ENCODE measurements around the gene GNA14.
"Not testable (repeated sequence)": the region's sequence is repeated elsewhere in the genome, so short reads cannot be mapped to it uniquely, and the experiment has no call there.

Gene GNA14

GRCh38 chr9:77647267-77648233 is 572 bp downstream of the GNA14 start:
- in situ Hi-C loops (cut with MboI; ENCODE audit: low sequenced_read_pairs) = no loop called here

GRCh38 chr9:77643871-77644270 is 4.3 kb downstream of the GNA14 start:
- in situ Hi-C loops (cut with MboI; ENCODE audit: low sequenced_read_pairs) = no loop called here

DNA sequence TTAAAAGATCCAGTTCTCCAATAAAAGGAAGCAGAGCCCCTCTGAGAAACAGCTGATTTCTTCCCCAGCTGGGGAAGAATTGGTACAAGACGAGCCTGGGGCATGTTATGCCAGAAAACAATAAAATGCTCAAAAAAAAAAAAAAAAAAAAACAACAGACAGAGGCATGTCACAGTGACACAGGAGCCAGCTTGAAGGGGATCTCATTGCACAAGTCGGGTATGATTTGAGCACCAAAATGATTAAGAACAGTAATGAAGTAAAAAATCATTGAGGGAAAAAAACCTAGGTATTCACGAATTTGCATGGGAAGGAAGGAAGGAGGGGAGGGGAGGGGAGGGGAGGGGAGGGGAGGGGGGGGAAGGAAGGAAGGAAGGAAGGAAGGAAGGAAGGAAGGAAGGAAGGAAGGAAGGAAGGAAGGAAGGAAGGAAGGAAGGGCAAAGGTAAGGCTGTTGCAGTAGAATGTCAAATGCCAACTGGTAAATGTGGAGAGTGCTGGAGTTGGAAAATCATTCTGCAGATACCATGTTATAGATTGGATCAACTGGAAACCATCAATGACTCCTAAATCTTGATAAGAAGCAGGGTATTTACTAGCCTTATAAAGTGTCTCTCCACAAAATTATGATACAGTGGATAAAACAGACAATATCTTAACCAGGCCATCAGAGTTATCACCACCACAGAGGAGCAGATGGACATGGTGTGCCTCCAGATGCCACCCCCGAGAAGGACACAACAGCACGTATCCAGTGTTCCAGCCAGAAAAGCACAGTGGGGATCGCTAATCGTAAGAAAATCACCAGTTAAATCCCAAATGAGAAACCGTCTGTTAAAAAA is 7.2 kb downstream of the GNA14 start:
- in situ Hi-C loops (cut with MboI; ENCODE audit: low sequenced_read_pairs) = no loop called here

- in situ Hi-C loops (cut with MboI; ENCODE audit: low sequenced_read_pairs) = no loop called here
These were observed 15.5 kb downstream of the GNA14 start for GRCh38 chr9:77632652-77633051.

GRCh38 chr9:77628864-77629263 is 19.3 kb downstream of the GNA14 start:
- in situ Hi-C loops (cut with MboI; ENCODE audit: low sequenced_read_pairs) = not testable (repeated sequence)

DNA sequence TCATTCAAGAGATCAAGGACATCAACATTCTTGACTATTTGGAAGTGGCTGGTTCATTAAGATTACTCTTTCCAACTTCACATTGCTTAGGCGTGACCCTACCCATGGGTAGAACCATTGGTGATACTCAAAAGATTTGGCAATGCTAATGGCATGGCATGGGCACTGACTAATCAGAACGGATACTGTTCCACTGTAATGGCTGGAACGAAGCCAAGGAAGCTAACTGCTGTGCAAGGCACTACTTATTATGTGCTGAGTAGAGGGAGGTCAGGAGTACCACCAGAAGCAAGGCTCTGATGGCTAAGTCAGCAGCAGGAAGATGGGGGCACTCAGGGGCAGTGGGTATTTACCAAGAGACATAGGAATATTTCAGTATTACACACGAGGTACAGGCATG is 31.9 kb downstream of the GNA14 start:
- in situ Hi-C loops (cut with MboI; ENCODE audit: low sequenced_read_pairs) = no loop called here

- in situ Hi-C loops (cut with MboI; ENCODE audit: low sequenced_read_pairs) = no loop called here
These were observed 33.5 kb downstream of the GNA14 start for GRCh38 chr9:77614645-77615044.

DNA sequence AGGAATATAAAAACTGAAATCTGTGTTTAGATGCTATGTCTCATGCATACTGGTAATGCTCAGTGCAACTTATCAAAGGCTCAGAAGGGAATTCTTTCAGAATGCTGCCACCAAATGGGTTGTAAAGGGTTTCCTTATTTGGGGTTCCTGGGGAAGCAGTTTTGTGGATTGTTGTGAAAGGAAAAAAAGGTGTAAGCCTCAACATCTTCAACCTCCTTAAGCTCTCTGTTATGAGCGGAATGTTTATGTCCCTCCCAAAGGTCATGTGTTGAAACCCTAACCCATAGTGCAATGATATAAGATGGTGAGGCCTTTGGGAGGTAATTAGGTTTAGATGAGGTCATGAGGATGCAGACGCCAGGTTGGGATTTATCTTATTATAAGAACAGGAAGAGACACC is 41.6 kb downstream of the GNA14 start:
- in situ Hi-C loops (cut with MboI; ENCODE audit: low sequenced_read_pairs) = no loop called here

GRCh38 chr9:77605449-77606220 is 42.5 kb downstream of the GNA14 start:
- in situ Hi-C loops (cut with MboI; ENCODE audit: low sequenced_read_pairs) = no loop called here

DNA sequence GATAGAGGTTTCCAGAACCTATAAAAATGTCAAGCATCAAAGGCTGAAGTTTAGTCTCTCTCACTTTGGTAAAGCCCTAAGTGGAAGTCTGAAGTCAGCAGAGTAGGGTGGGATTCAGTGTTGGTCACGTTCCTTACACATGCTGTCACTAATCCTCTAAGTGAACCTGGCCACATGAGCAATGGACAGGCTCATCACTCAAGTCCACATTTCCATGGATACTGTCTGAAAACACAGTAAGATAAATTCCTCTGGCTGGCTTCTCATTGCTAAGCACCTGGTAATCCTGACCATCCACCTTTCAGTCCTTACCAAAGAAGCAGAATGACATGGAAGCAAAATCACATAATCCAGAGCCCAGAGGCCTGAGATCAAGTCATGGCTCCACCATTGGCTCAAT is 43.8 kb downstream of the GNA14 start:
- in situ Hi-C loops (cut with MboI; ENCODE audit: low sequenced_read_pairs) = no loop called here

DNA sequence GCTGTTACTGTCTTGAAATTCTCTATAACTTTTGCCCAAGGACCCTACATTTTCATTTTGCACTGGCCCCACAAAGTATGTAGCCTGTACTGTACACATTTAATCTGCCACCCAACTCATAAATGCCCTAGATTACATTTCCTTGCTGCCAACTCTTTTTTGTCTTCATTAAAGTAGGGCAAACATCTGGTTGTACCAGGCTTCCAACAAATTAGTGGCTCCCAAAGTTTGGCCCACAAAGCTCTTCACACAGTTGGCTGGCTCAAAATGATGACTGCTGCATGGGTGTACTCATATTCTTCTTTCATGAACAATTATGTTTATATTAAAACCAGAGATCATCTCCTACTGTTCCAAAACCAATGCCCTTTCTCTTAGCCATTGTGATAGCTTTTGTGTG is 45.3 kb downstream of the GNA14 start:
- in situ Hi-C loops (cut with MboI; ENCODE audit: low sequenced_read_pairs) = no loop called here

DNA sequence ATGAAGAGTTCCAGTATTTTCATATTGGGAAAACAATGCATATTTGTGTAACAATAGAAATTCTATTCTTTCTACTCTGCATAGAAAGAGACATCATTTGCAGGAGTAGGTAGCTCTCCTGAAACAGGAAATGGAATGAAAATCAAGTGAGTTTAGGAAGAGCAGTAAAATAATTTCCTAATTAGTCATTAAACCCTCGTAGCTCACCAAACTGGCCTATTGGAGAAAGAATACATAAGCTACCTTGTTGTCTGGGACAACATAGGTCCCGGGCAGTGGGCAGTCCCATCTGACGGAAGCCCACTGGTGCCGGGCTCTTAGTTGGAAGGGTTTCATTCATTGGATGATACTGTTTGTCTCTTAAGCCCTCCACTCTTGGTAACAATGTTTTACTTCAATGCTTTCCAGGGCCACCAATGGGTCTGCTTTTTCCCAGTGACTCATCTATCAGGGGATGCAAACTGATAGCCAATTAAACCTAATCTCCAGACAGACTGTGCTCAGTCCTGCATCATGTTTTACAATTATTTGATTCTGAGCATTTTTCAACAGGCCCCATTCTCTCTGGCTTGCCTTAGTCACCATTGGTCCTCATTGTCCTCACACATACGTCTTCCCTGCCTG is 46.5 kb downstream of the GNA14 start:
- in situ Hi-C loops (cut with MboI; ENCODE audit: low sequenced_read_pairs) = no loop called here

DNA sequence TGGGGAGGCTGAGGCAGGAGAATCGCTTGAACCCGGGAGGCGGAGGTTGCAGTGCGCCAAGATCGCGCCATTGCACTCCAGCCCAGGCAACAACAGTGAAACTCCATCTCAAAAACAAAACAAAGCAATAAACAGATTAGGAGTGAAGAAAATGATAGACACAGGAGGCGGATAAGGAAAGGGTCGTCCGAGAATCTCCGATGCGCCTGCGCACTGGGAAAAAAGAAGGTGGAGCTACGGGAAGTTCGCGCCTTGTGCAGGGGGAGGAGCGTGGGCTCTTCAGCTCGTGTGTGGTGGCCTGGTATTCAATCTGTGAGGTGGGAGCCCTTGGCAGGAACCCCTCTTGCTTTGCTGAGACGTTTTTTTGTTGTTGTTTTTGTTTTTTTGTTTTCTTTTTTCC is 47.3 kb downstream of the GNA14 start:
- in situ Hi-C loops (cut with MboI; ENCODE audit: low sequenced_read_pairs) = no loop called here

DNA sequence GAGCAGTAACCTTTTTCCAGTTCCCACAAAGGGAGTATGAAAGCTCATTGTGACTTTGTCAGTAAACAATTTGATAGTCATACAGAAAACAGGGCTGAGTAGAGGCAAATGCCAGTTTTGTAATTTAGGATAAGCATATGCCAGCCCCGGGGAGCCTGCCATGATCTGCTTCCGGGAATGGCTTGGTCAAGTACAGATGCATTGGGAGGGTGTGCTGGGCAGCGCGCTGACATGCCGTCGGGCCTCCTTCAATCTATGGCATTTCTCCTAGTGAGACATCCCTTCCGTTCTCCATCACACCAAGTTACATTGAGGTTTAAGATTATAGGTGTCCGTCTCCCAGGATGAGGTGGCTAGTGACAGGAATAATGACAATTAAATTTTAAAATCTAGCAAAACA is 48.6 kb downstream of the GNA14 start:
- in situ Hi-C loops (cut with MboI; ENCODE audit: low sequenced_read_pairs) = no loop called here

GRCh38 chr9:77598991-77599390 is 49.1 kb downstream of the GNA14 start:
- in situ Hi-C loops (cut with MboI; ENCODE audit: low sequenced_read_pairs) = no loop called here

GRCh38 chr9:77598524-77598923 is 49.6 kb downstream of the GNA14 start:
- in situ Hi-C loops (cut with MboI; ENCODE audit: low sequenced_read_pairs) = no loop called here

DNA sequence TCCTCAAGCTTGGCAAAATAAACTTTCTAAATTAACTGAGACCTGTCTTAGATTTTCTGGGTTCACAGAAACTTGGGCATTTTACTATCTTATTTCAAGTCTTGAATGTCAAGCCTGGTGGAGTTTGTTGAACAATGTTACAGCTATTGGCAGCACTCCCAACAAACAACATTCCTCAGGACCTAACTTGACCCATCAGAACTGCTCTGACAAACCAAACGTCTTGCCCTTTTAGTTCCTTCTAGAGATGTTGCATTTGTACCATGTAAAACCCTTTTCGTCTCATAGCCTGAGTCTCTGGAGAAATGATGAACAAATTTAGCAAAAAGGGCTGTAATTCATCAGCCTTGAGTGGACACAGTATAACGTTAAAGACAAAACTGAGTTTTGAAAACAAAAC is 51.1 kb downstream of the GNA14 start:
- in situ Hi-C loops (cut with MboI; ENCODE audit: low sequenced_read_pairs) = no loop called here

- in situ Hi-C loops (cut with MboI; ENCODE audit: low sequenced_read_pairs) = no loop called here
These were observed 52.6 kb downstream of the GNA14 start for GRCh38 chr9:77595426-77596095.

DNA sequence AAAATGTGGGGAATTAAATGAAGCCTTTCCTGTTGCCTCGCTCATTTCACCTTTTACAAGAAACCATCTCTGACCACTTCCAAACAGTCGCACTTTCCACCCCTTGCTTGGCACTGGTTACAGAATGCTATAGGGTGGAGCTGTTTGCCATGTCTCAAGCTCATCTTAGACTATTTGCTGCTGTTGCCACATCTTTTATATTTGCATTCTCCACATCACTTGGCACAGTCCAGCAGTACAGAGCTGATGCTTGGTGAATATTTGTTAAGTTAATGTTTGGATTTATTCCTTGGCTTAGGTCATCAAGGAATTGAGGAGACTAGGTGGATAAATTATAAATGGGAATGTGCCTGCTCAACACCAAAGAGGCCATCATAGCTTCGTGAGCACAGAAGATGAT is 53.2 kb downstream of the GNA14 start:
- in situ Hi-C loops (cut with MboI; ENCODE audit: low sequenced_read_pairs) = no loop called here

DNA sequence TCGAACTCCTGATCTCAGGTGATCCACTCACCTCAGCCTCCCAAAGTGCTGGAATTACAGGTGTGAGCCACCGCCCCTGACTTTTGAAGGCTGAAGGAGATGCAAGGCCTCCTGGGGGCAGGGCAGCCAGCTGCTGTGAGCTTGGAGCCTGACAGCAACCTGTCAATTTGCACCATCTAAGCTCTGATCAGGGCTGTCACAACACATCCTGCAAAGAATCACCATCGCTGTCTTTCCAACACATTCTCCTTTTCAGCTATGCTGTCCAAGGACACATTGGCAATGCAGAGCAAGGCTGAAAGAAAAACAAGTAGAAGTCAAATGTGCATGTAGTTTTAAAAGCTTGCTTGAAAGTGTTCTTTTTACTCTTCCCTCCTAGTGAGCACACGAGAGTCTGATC is 54.6 kb downstream of the GNA14 start:
- in situ Hi-C loops (cut with MboI; ENCODE audit: low sequenced_read_pairs) = no loop called here
